ENCODE results near the gene ENTPD1.

DNA sequence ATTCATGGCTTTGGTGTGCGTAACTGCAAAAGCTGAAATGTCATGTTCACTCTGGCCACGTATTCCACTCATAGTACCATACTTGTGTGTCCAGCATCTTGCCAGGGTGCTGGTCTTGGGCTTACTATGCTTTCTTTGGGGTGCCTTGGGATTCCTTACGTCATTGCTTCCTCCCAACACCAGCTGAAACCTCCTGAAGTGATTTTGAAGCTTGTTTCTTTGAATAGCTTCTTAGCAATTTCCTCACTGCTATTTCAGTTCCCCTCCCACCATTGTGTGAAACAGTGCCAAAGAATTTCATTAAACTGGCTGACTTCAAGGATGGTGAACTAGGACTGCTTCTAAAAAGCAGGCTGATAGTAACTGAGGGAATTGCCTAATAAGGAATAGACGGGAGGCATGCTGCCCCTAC, 36.9 kb downstream of the ENTPD1 start:
- TF ChIP-seq, protein P1, sequence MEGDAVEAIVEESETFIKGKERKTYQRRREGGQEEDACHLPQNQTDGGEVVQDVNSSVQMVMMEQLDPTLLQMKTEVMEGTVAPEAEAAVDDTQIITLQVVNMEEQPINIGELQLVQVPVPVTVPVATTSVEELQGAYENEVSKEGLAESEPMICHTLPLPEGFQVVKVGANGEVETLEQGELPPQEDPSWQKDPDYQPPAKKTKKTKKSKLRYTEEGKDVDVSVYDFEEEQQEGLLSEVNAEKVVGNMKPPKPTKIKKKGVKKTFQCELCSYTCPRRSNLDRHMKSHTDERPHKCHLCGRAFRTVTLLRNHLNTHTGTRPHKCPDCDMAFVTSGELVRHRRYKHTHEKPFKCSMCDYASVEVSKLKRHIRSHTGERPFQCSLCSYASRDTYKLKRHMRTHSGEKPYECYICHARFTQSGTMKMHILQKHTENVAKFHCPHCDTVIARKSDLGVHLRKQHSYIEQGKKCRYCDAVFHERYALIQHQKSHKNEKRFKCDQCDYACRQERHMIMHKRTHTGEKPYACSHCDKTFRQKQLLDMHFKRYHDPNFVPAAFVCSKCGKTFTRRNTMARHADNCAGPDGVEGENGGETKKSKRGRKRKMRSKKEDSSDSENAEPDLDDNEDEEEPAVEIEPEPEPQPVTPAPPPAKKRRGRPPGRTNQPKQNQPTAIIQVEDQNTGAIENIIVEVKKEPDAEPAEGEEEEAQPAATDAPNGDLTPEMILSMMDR (IDR thresholded peaks at IDR 0.05) = no peak
- TF ChIP-seq POLR2A (IDR thresholded peaks at IDR 0.05) = no peak
